A673 (cell line): ENCODE measurements around the gene SPSB1.

Source experiments
- CTCF ChIP-seq: fragments of 300-800, 200-600 bp; sonication (generic); conservative IDR thresholded peaks from 2 replicates; pipeline ENCODE4 v1.5.1; 2017; ENCODE audit warnings: low read depth, mild to moderate bottlenecking, antibody characterized with exemption, low read length, moderate library complexity, mixed read lengths
- EZH2 ChIP-seq: fragments of 200-600 bp; sonication (generic); IDR thresholded peaks from 2 replicates; pipeline ENCODE4 v1.6.1; 2017; ENCODE audit warnings: borderline replicate concordance, low read depth, mild to moderate bottlenecking, mixed read lengths, antibody characterized with exemption, low read length; ENCODE audit not compliant: poor library complexity, severe bottlenecking

- no peak for TF ChIP-seq CTCF
- TF ChIP-seq EZH2 = no peak
Measured at GRCh38 chr1:9351654-9352271, 59.1 kb downstream of the SPSB1 start.
